ENCODE data around the gene CHML.

DNA sequence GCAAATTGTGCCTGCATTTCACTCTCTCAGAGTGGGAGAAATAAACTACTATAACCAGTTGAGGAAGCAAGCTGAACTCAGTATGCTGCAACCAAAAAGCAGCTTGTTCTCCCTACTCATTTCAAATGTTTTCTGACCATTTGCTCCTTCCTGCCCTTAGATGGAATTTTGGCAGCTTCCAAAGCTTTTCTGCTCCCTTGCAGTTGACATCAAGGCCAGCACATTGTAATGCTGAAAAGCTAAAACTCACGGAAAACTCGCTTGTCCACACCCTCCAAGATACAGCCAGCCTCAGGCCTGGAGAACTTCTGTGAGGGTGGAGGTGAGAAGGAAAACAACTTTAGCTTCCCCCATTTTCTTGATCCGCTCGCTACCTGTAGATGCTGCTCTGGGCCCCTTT is 5.0 kb upstream of the CHML start:
- TF ChIP-seq POLR2A (IDR thresholded peaks at IDR 0.05; ENCODE audit: low read length), result no peak
- TF ChIP-seq GATA1 (IDR thresholded peaks at IDR 0.05; ENCODE audit: low read depth, low read length), result no peak
